GM12892 (cell line): ENCODE data around the gene SDC1.

ENCODE experiments used
- POLR2A ChIP-seq: IDR thresholded peaks from 2 replicates; pipeline ENCODE4 v1.6.1; 2011; ENCODE audit warnings: low read depth, low read length, control low read depth
- TAF1 ChIP-seq: IDR thresholded peaks from 2 replicates; pipeline ENCODE4 v1.6.1; 2011; ENCODE audit warnings: low read depth, mild to moderate bottlenecking, control low read depth, low read length, borderline replicate concordance

DNA sequence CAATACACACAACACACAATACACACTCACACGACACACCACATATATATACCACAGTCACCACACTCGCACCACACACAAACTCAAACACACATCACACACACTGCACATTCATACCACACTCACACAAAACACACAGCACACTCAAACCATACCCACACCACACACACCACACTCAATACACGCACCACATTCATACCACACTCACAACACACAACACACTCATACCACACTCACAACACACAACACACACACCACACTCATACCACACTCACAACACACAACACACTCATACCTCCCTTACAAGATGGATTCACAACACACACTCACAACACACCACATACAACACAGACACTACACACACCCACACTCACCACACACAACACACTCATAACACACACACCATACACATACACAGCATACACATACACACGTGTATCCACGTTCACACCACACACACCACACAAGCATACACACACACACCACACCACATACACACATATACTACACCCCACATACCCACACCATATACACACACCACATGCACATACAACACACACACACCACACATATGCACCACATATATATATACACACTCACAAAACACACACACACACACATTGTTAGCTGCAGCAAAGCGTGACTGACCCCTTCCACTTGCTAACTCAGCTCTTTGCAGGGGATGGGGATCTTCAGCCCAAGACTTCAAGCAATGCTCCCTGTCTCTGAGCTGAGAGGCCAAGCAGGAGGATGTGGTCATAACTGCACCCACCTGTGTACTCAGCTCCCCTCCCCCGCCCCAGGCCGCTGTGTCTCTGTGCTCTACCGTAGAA is 59.0 kb downstream of the SDC1 start:
- TF ChIP-seq POLR2A: no peak
- TF ChIP-seq TAF1: no peak
